ENCODE results near the gene SBSN. TPM values are rescaled to one million over a fixed set of nuclear protein-coding genes. Genes with fewer than 3 reads are reported as not detected.

The SBSN gene
- total RNA-seq, 4 donors from 2014 or later: 1,839 to 3,070 (median 2,379) TPM

GRCh38 chr19:35540356-35540927, 12.3 kb upstream of the SBSN start:
- no peak overlapping the region for H3K4me3 ChIP-seq (ENCODE audit: low read depth, poor library complexity, severe bottlenecking)
- intact Hi-C loops (cut with DNase I; ENCODE audit: low total_unique reads): no loop called here
- no peak for DNase-seq (ENCODE audit: low spot score in 2 of 2)
- 68 to 82% methylated on average over 6 to 7 of the region's 7 CpGs for WGBS, 2 donors
- TF ChIP-seq CTCF (IDR thresholded peaks at IDR 0.05) (no peak), POLR2A (IDR thresholded peaks at IDR 0.05) (no peak)

GRCh38 chr19:35539850-35540249, 11.7 kb upstream of the SBSN start:
- DNase-seq (ENCODE audit: low spot score in 2 of 2): no peak
- TF ChIP-seq POLR2A (IDR thresholded peaks at IDR 0.05) (no peak), CTCF (IDR thresholded peaks at IDR 0.05) (no peak)
- H3K4me3 ChIP-seq (ENCODE audit: low read depth, poor library complexity, severe bottlenecking): no peak overlapping the region
- WGBS, 2 donors: 92 to 94% methylated on average over 12 of the region's 12 CpGs
- intact Hi-C loops (cut with DNase I; ENCODE audit: low total_unique reads): no loop called here

GRCh38 chr19:35539314-35539713, 11.2 kb upstream of the SBSN start:
- intact Hi-C loops (cut with DNase I; ENCODE audit: low total_unique reads): no loop called here
- TF ChIP-seq CTCF (IDR thresholded peaks at IDR 0.05) (no peak), POLR2A (IDR thresholded peaks at IDR 0.05) (no peak)
- no peak overlapping the region for H3K4me3 ChIP-seq (ENCODE audit: low read depth, poor library complexity, severe bottlenecking)
- WGBS, 2 donors: 69 to 81% methylated on average over 6 of the region's 6 CpGs
- no peak for DNase-seq (ENCODE audit: low spot score in 2 of 2)

GRCh38 chr19:35534803-35535480, 6.8 kb upstream of the SBSN start:
- WGBS, 2 donors: 60 to 66% methylated on average over 10 of the region's 10 CpGs
- H3K4me3 ChIP-seq (ENCODE audit: low read depth, poor library complexity, severe bottlenecking): no peak overlapping the region
- TF ChIP-seq POLR2A (IDR thresholded peaks at IDR 0.05) (no peak), CTCF (IDR thresholded peaks at IDR 0.05) (no peak)
- DNase-seq (ENCODE audit: low spot score in 2 of 2): no peak
- intact Hi-C loops (cut with DNase I; ENCODE audit: low total_unique reads): no loop called here

GRCh38 chr19:35533822-35534392, 5.8 kb upstream of the SBSN start:
- WGBS, 2 donors: 1 to 6% methylated on average over 26 to 29 of the region's 30 CpGs
- intact Hi-C loops (cut with DNase I; ENCODE audit: low total_unique reads): no loop called here
- no peak for DNase-seq (ENCODE audit: low spot score in 2 of 2)
- TF ChIP-seq POLR2A (IDR thresholded peaks at IDR 0.05): no peak
- no peak for TF ChIP-seq CTCF (IDR thresholded peaks at IDR 0.05)
- H3K4me3 ChIP-seq (ENCODE audit: low read depth, poor library complexity, severe bottlenecking): no peak overlapping the region

All from lower leg skin (tissue), 4 donors.